GM21367 (cell line): ENCODE measurements around the gene TVP23A.
"Not testable (repeated sequence)": the region's sequence is repeated elsewhere in the genome, so short reads cannot be mapped to it uniquely, and the experiment has no call there.

Source experiments
- ATAC-seq: cut with Tn5 transposase; IDR thresholded peaks from one replicate; pipeline ENCODE4 v1.9.1; 2021; ENCODE audit not compliant: unreplicated experiment

TVP23A gene

GRCh38 chr16:10806698-10807097 is 11.9 kb downstream of the TVP23A start:
- ATAC-seq, result no peak

- ATAC-seq, result no peak
These were observed 13.3 kb downstream of the TVP23A start for GRCh38 chr16:10805334-10805733.

- ATAC-seq, result no peak
These were observed 18.9 kb downstream of the TVP23A start for GRCh38 chr16:10799736-10800135.

GRCh38 chr16:10791048-10791447 is 27.5 kb downstream of the TVP23A start:
- ATAC-seq, result no peak

DNA sequence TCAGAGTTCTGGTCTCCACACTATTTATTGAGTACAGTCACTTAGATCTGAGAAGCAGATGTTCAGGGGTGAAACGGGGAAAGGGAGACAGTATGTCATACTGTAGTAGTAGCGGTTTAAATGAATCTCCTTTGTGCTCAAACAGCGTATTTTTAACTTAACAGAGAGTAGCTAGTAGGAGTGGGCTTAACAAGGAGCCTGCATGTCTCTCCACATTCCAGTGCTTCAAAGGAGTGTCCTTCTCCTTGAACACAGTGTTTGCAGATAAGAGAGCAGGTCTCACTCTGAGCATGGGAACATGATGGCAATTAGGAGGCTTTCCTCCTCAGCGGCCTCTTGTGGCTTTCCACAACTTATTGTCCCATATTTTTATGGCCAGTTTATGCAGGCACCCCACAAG is 30.0 kb downstream of the TVP23A start:
- not testable (repeated sequence) for ATAC-seq

GRCh38 chr16:10787304-10787703 is 31.3 kb downstream of the TVP23A start:
- ATAC-seq, result no peak

- ATAC-seq, result no peak
These were observed 36.0 kb downstream of the TVP23A start for GRCh38 chr16:10782628-10783027.

DNA sequence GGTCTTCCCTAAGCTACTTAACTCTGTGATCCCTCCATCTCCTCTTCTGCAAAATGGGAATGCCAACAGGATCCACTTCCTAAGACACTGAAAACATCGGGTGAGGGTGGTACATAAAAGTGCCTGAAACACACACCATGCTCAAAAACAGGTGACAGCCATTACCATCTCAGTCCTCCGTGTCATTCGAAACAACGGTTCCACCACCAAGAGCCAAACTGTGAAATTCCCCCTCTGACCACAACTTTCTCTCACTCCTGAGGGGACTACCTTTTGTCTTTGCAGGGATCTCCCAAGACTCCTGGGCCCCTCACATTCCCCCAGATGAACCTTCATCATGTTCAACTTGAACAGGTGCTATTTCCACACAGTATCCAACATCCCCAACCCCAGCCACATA is 38.0 kb downstream of the TVP23A start:
- ATAC-seq, result no peak

GRCh38 chr16:10779908-10780307 is 38.7 kb downstream of the TVP23A start:
- ATAC-seq, result not testable (repeated sequence)

GRCh38 chr16:10777356-10777755 is 41.2 kb downstream of the TVP23A start:
- ATAC-seq, result no peak

DNA sequence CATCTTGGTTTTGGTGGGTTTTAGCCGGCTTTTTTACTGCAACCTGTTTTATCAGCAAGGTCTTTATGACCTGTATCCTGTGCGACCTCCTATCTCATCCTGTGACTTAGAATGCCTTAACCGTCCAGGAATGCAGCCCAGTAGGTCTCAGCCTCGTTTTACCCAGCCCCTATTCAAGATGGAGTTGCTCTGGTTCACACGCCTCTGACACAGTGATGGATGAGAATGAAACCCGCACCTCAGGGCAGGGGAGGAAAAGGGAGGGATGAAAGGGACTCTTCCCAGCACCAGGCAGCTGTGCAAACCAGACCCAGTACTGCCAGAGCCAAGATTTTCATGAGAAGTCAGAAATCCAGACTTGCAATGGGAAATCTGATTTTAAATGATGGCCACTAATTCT is 41.7 kb downstream of the TVP23A start:
- ATAC-seq, result not testable (repeated sequence)

- ATAC-seq, result peak; percentile 76
These were observed 42.3 kb downstream of the TVP23A start for GRCh38 chr16:10776280-10776679.

DNA sequence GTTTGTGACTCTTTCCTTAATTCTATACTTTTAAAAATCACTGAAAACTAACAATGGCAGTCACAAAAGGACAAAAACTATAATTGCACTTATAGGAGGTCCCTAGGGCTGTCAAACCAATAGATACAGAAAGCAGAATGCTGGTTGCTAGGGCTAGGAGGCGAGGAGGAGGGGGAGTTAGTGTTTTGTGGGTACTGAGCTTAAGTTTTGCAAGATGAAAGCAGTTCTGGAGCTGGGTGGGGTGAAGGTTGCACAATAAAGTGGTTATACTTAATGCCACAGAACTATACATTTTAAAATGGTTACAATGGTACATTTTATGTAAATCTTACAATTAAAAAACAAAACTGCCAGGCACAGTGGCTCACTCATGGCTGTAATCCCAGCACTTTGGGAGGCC is 47.7 kb downstream of the TVP23A start:
- no peak for ATAC-seq

DNA sequence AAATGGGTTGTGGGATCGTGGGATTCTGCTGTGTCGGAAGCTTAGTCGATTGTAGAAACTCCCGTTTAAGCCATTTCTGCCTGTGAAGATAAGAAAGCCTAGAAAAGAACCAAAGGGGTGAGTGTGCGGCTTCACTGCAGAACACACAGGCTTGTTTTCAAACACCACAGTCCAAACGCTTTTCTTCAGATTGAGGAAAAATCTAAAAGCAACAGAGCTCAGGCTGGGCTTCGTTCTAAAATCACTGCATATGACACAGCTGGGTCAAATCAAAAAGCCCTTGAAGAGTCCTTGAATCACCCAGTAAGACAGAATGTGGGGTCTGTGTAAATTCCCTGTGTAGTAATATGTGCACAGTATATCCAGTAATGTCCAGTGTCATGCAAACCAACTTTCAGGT is 49.2 kb downstream of the TVP23A start:
- ATAC-seq, result no peak

DNA sequence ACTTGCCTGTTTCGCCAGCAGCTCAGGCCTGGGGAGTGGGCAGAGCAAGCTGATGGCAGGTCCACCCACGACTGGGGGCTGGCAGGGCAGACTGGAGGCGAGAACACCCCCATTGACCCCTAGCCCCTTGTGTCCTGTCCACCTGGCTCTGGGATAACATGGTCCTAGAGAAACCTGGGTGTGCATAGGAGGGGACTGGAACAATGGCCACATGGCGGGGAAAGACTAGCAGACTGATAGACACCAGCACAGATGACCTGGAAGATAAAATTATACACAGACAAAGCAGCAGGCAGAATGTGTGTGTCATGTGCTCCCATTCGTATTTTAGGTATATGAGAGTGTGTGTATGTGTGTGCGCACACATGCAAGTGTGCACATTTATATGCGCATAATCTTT is 51.5 kb downstream of the TVP23A start:
- ATAC-seq, result no peak

DNA sequence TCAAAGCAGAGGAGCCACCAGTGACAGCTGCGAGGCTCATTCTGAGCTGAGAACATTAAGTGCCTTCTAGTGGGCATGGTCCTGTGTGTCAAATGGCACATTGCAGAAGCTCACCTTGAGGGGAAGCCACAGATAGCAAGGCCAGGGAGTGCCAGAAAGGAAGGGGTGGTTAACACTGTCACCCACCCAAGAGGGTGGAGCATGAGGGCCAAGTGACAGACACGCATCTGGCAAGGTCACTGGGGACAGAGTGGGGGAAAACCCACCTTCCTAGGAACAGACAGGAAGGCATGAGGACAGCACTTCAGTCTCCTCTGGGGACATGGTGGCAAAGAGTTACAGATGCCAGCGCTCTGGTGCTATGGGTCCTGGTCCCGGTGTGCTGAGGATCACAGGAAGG is 52.8 kb downstream of the TVP23A start:
- no peak for ATAC-seq

- ATAC-seq, result no peak
These were observed 55.1 kb downstream of the TVP23A start for GRCh38 chr16:10763456-10763855.

GRCh38 chr16:10762336-10763016 is 56.1 kb downstream of the TVP23A start:
- no peak for ATAC-seq

DNA sequence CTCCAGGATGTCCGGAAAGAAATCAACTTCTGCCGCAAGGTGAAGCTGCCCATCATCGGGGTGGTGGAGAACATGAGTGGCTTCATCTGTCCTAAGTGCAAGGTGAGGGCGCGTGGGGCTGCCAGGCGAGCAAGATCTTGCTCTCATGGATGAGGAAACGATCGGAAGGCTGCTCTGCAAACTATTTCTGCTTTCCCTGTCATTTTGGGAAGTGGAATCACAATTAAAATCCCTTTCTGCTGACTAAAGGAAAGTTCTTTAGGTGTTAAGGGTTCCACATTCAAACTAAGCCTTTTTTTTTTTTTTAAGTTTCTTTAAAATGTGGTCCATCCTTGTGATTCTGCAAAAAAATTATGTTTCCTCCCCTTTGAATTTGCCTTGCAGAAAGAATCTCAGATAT is 57.2 kb downstream of the TVP23A start:
- ATAC-seq, result no peak

GRCh38 chr16:10760858-10761257 is 57.7 kb downstream of the TVP23A start:
- no peak for ATAC-seq

DNA sequence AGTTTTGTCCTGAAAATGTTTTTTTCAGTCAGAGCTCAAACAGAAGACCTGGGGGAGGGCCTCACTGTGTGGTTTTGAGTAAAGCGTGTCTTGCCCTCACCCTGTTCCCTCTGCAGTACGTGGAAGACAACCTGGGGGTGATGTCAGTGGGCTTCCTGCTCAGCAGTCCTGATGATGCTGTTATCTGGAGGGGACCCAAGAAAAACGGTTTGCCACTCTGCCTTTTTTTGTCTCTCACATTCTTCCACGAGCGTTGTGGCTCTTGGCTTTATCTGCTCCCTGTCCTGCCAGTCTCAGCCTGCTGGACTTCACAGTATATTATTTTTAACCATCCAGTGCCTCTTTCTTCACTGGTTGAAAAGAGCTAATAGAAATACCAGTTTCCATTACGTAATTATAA is 62.0 kb downstream of the TVP23A start:
- ATAC-seq, result no peak

- ATAC-seq, result no peak
These were observed 63.7 kb downstream of the TVP23A start for GRCh38 chr16:10754941-10755340.

DNA sequence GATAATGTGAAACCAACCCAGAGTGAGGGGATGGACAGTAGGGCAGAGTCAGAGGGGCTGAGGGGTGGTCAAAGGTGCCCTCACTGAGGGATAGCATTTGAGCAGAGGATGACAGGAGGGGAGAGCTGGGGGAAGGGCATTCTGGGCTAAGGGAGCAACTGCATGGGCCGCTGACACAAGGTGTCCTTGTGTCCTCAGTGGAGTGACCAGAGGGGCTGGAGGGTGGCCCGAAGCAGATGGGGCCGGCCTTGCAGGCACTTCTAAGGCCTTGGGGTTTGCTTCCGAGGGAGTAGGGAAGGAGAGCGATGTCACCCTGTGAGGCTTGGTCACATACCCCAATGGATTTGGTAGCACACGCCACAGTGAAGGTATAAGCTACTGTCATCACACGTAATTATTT is 64.9 kb downstream of the TVP23A start:
- no peak for ATAC-seq
